Calu3 (cell line): ENCODE data around the gene ADGRD1. TPM values are rescaled to one million over a fixed set of nuclear protein-coding genes. Genes with fewer than 3 reads are reported as not detected.

Source experiments
- BruUV-seq: library from RNA; stranded (reverse); fragments of 400-500 nt; replicated peaks from 2 replicates; lab custom pipeline; 2021; lab: Mats Ljungman, UMichigan
- CTCF ChIA-PET: fragments of 300-600 bp; sonication (Branson Sonifier 250); formaldehyde crosslinking; loops from one replicate; lab custom pipeline; 2022; ENCODE audit warnings: antibody characterized with exemption; lab: Charles Lee
- DNase-seq: peaks from one replicate; pipeline ENCODE4 v3.0.0; 2022
- H3K27ac Mint-ChIP-seq: one replicate; pipeline ENCODE4 v1.8.0; 2022; ENCODE audit warnings: mixed read lengths; ENCODE audit not compliant: unreplicated experiment
- H3K27me3 Mint-ChIP-seq: one replicate; pipeline ENCODE4 v1.8.0; 2022; ENCODE audit warnings: mixed read lengths; ENCODE audit not compliant: unreplicated experiment
- H3K36me3 Mint-ChIP-seq: one replicate; pipeline ENCODE4 v1.8.0; 2022; ENCODE audit warnings: mild to moderate bottlenecking, moderate library complexity, mixed read lengths; ENCODE audit not compliant: insufficient read depth, unreplicated experiment
- H3K4me1 Mint-ChIP-seq: one replicate; pipeline ENCODE4 v1.8.0; 2022; ENCODE audit warnings: mild to moderate bottlenecking, low read depth, mixed read lengths; ENCODE audit not compliant: unreplicated experiment
- H3K4me3 Mint-ChIP-seq: one replicate; pipeline ENCODE4 v1.8.0; 2022; ENCODE audit warnings: mild to moderate bottlenecking, low read depth, moderate library complexity, mixed read lengths; ENCODE audit not compliant: unreplicated experiment
- H3K9me3 Mint-ChIP-seq: one replicate; pipeline ENCODE4 v1.8.0; 2022; ENCODE audit warnings: low read depth, mixed read lengths; ENCODE audit not compliant: unreplicated experiment
- intact Hi-C: fragments of 100-400 bp; cut with micrococcal nuclease; formaldehyde crosslinking; loops from one replicate; pipeline ENCODE4 v1.10.0; 2022; ENCODE audit not compliant: unreplicated experiment
- total RNA-seq: library from RNA; stranded (reverse); gene quantifications from 2 replicates; pipeline ENCODE4 v1.2.3, GENCODE V29; 2022
- TF ChIP-seq, protein P1 (sequence below): fragments of 200-600 bp; IDR thresholded peaks from one replicate; pipeline ENCODE4 v1.8.0; 2022; ENCODE audit warnings: antibody characterized with exemption; ENCODE audit not compliant: unreplicated experiment

Gene ADGRD1
- total RNA-seq, 1 experiment from 2014 or later = not detected

- H3K27ac Mint-ChIP-seq = no peak overlapping the region
- no TSS peak for BruUV-seq
- DNase-seq = no peak
- intact Hi-C loops = no loop called here
- peaks cover 55% of the 10 kb centered on the region for H3K27me3 Mint-ChIP-seq
- H3K36me3 Mint-ChIP-seq = no peaks in the 10 kb centered on the region
- H3K4me1 Mint-ChIP-seq = no peaks in the 10 kb centered on the region
- TF ChIP-seq, protein P1, sequence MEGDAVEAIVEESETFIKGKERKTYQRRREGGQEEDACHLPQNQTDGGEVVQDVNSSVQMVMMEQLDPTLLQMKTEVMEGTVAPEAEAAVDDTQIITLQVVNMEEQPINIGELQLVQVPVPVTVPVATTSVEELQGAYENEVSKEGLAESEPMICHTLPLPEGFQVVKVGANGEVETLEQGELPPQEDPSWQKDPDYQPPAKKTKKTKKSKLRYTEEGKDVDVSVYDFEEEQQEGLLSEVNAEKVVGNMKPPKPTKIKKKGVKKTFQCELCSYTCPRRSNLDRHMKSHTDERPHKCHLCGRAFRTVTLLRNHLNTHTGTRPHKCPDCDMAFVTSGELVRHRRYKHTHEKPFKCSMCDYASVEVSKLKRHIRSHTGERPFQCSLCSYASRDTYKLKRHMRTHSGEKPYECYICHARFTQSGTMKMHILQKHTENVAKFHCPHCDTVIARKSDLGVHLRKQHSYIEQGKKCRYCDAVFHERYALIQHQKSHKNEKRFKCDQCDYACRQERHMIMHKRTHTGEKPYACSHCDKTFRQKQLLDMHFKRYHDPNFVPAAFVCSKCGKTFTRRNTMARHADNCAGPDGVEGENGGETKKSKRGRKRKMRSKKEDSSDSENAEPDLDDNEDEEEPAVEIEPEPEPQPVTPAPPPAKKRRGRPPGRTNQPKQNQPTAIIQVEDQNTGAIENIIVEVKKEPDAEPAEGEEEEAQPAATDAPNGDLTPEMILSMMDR = no peak
- no peak overlapping the region for H3K4me3 Mint-ChIP-seq
- no peaks in the 10 kb centered on the region for H3K9me3 Mint-ChIP-seq
- CTCF ChIA-PET = no interaction called here
These were observed 67.4 kb downstream of the ADGRD1 start for GRCh38 chr12:131021154-131021541.

- Mint-ChIP-seq H3K36me3 (no peaks in the 10 kb centered on the region), H3K27me3 (peaks cover 49% of the 10 kb centered on the region), H3K9me3 (no peaks in the 10 kb centered on the region), H3K4me1 (no peaks in the 10 kb centered on the region), H3K27ac (no peak overlapping the region), H3K4me3 (no peak overlapping the region)
- CTCF ChIA-PET = interaction anchor here (0.8 kb wide), 1 partner anchor 24 kb away, joined by 3 read pairs; no protein-coding TSS in a partner anchor
- DNase-seq = no peak
- TF ChIP-seq, protein P1 = no peak
- BruUV-seq = no TSS peak
- intact Hi-C loops = no loop called here
These were observed 70.3 kb downstream of the ADGRD1 start for GRCh38 chr12:131024026-131024425.

- H3K36me3 Mint-ChIP-seq = no peaks in the 10 kb centered on the region
- no peak overlapping the region for H3K27ac Mint-ChIP-seq
- H3K4me3 Mint-ChIP-seq = no peak overlapping the region
- H3K27me3 Mint-ChIP-seq = peaks cover 49% of the 10 kb centered on the region
- CTCF ChIA-PET = interaction anchor here (0.8 kb wide), 1 partner anchor 23 kb away, joined by 3 read pairs; no protein-coding TSS in a partner anchor
- H3K9me3 Mint-ChIP-seq = no peaks in the 10 kb centered on the region
- intact Hi-C loops = no loop called here
- no peak for DNase-seq
- TF ChIP-seq, protein P1 = no peak
- no TSS peak for BruUV-seq
- no peaks in the 10 kb centered on the region for H3K4me1 Mint-ChIP-seq
These were observed 71.0 kb downstream of the ADGRD1 start for GRCh38 chr12:131024721-131025120.

GRCh38 chr12:131025234-131025633 is 71.5 kb downstream of the ADGRD1 start:
- Mint-ChIP-seq H3K4me3 (no peak overlapping the region), H3K36me3 (no peaks in the 10 kb centered on the region), H3K9me3 (no peaks in the 10 kb centered on the region), H3K4me1 (no peaks in the 10 kb centered on the region), H3K27me3 (peaks cover 49% of the 10 kb centered on the region), H3K27ac (no peak overlapping the region)
- BruUV-seq = no TSS peak
- intact Hi-C loops = no loop called here
- CTCF ChIA-PET = no interaction called here
- no peak for DNase-seq
- TF ChIP-seq, protein P1 = no peak
